Neural crest cell (in vitro differentiated cells): ENCODE results near the gene TXLNB. TPM values are rescaled to one million over a fixed set of nuclear protein-coding genes. Genes with fewer than 3 reads are reported as not detected.
A peak's percentile ranks its signal among the peaks of the same experiment; 100 is the strongest.

Experiments used
- DNase-seq: peaks from one replicate; pipeline ENCODE4 v3.0.0; 2021; ENCODE audit warnings: low read depth, mixed read lengths, low spot score
- H3K27ac Mint-ChIP-seq: one replicate; pipeline ENCODE4 v1.8.0; 2021; ENCODE audit warnings: mild to moderate bottlenecking, mixed read lengths; ENCODE audit not compliant: unreplicated experiment
- H3K27me3 Mint-ChIP-seq: 2 replicates; pipeline ENCODE4 v1.8.0; 2021; ENCODE audit warnings: low read depth, mild to moderate bottlenecking, mixed read lengths
- H3K36me3 Mint-ChIP-seq: 2 replicates; pipeline ENCODE4 v1.8.0; 2021; ENCODE audit warnings: low read depth, mild to moderate bottlenecking, mixed read lengths
- H3K4me1 Mint-ChIP-seq: 2 replicates; pipeline ENCODE4 v1.8.0; 2021; ENCODE audit warnings: mixed read lengths
- H3K4me3 Mint-ChIP-seq: one replicate; pipeline ENCODE4 v1.8.0; 2021; ENCODE audit warnings: mild to moderate bottlenecking, mixed read lengths
- H3K9me3 Mint-ChIP-seq: 2 replicates; pipeline ENCODE4 v1.8.0; 2021; ENCODE audit warnings: mixed read lengths
- CTCF ChIP-seq: fragments of 200-600 bp; sonication (generic); conservative IDR thresholded peaks from 2 replicates; pipeline ENCODE4 v1.5.0; 2021; ENCODE audit warnings: antibody characterized with exemption, mild to moderate bottlenecking
- total RNA-seq: library from RNA; stranded (reverse); gene quantifications from 2 replicates; pipeline ENCODE4 v1.2.1, GENCODE V29; 2021

Gene TXLNB
- total RNA-seq, 1 donor from 2014 or later: 0.65 TPM

GRCh38 chr6:139323511-139324300 lies 31.9 kb upstream of the TXLNB start:
- TF ChIP-seq CTCF: no peak
- Mint-ChIP-seq H3K27me3 (no peaks in the 10 kb centered on the region), H3K36me3 (no peaks in the 10 kb centered on the region), H3K4me3 (no peak overlapping the region), H3K9me3 (peaks cover 2% of the 10 kb centered on the region), H3K27ac (peak overlapping the region; percentile 39), H3K4me1 (peaks cover 19% of the 10 kb centered on the region)
- DNase-seq: peak; percentile 20

DNA sequence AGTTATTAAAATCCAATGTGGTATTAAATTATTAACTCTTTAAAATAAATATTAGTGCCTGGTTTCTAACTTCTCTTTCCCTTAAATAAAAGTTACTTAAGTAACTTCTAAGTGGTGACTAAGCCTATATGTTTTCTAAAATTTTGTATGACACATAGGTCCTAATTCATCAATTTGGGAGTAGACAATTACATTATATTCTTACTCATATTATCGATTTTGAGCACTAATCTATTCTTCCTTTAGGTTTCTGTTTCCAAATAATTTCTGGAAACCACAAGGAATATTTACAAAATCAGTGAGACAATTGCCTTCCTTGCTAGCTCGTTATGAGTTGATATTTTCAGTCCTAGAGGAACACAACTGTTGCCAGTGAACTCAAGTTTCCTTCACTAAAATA lies 28.3 kb upstream of the TXLNB start:
- H3K36me3 Mint-ChIP-seq: no peaks in the 10 kb centered on the region
- no peak overlapping the region for H3K27ac Mint-ChIP-seq
- peaks cover 10% of the 10 kb centered on the region for H3K4me1 Mint-ChIP-seq
- H3K9me3 Mint-ChIP-seq: peaks cover 2% of the 10 kb centered on the region
- H3K27me3 Mint-ChIP-seq: no peaks in the 10 kb centered on the region
- no peak for DNase-seq
- no peak overlapping the region for H3K4me3 Mint-ChIP-seq
- TF ChIP-seq CTCF: no peak

- no peak for DNase-seq
- no peaks in the 10 kb centered on the region for H3K27me3 Mint-ChIP-seq
- no peak overlapping the region for H3K27ac Mint-ChIP-seq
- H3K9me3 Mint-ChIP-seq: no peaks in the 10 kb centered on the region
- H3K4me1 Mint-ChIP-seq: peaks cover 12% of the 10 kb centered on the region
- no peak for TF ChIP-seq CTCF
- no peaks in the 10 kb centered on the region for H3K36me3 Mint-ChIP-seq
- H3K4me3 Mint-ChIP-seq: no peak overlapping the region
Measured at GRCh38 chr6:139316622-139317317, 25.0 kb upstream of the TXLNB start.

- Mint-ChIP-seq H3K36me3 (no peaks in the 10 kb centered on the region), H3K4me3 (no peak overlapping the region), H3K4me1 (peaks cover 12% of the 10 kb centered on the region), H3K9me3 (no peaks in the 10 kb centered on the region), H3K27ac (no peak overlapping the region), H3K27me3 (no peaks in the 10 kb centered on the region)
- DNase-seq: no peak
- no peak for TF ChIP-seq CTCF
Measured at GRCh38 chr6:139313784-139314545, 22.2 kb upstream of the TXLNB start.

- no peak for DNase-seq
- TF ChIP-seq CTCF: no peak
- Mint-ChIP-seq H3K27me3 (no peaks in the 10 kb centered on the region), H3K4me3 (no peak overlapping the region), H3K9me3 (no peaks in the 10 kb centered on the region), H3K27ac (no peak overlapping the region), H3K4me1 (peaks cover 12% of the 10 kb centered on the region), H3K36me3 (no peaks in the 10 kb centered on the region)
Measured at GRCh38 chr6:139313229-139313628, 21.4 kb upstream of the TXLNB start.
